Neuronal stem cell (in vitro differentiated cells): ENCODE results near the gene RAB25.
A peak's percentile ranks its signal among the peaks of the same experiment; 100 is the strongest.

Source experiments
- DNase-seq: peaks from one replicate; pipeline ENCODE4 v3.0.0-alpha.2; 2013; ENCODE audit warnings: low spot score
- H2AFZ ChIP-seq: one replicate; pipeline ENCODE4 v1.6.1; 2013; ENCODE audit warnings: mild to moderate bottlenecking, low read length, inconsistent platforms
- H2AK5ac ChIP-seq: 2 replicates; pipeline ENCODE4 v1.6.1; 2013; ENCODE audit warnings: low read depth, mild to moderate bottlenecking, inconsistent platforms, low read length, moderate library complexity, mixed read lengths
- H2BK120ac ChIP-seq: 2 replicates; pipeline ENCODE4 v1.6.1; 2013; ENCODE audit warnings: low read depth, mild to moderate bottlenecking, inconsistent platforms, low read length, moderate library complexity, mixed read lengths
- H2BK12ac ChIP-seq: one replicate; pipeline ENCODE4 v1.6.1; 2013; ENCODE audit warnings: low read length, inconsistent platforms
- H2BK15ac ChIP-seq: 2 replicates; pipeline ENCODE4 v1.6.1; 2013; ENCODE audit warnings: mild to moderate bottlenecking, low read length, inconsistent platforms, mixed read lengths
- H2BK5ac ChIP-seq: one replicate; pipeline ENCODE4 v1.6.1; 2013; ENCODE audit warnings: inconsistent platforms, mild to moderate bottlenecking, low read length, moderate library complexity
- H3K14ac ChIP-seq: one replicate; pipeline ENCODE4 v1.6.1; 2013; ENCODE audit warnings: low read length, inconsistent platforms
- H3K18ac ChIP-seq: 2 replicates; pipeline ENCODE4 v1.6.1; 2013; ENCODE audit warnings: low read length, inconsistent platforms
- H3K23ac ChIP-seq: 2 replicates; pipeline ENCODE4 v1.6.1; 2013; ENCODE audit warnings: low read depth, mild to moderate bottlenecking, mixed read lengths, low read length, inconsistent platforms; ENCODE audit not compliant: poor library complexity
- H3K27ac ChIP-seq: replicated peaks from 3 replicates; pipeline ENCODE4 v1.5.1; 2013; ENCODE audit warnings: low read length, inconsistent platforms
- H3K27me3 ChIP-seq, 3 experiments: 2 replicates each; pipeline ENCODE4 v1.6.1; 2013; ENCODE audit warnings: low read length in 3 of 3, mild to moderate bottlenecking in 2 of 3, inconsistent platforms in 1 of 3, low read depth in 1 of 3, mixed read lengths in 1 of 3, moderate library complexity in 1 of 3; ENCODE audit not compliant: control insufficient read depth in 3 of 3, insufficient read depth in 3 of 3
- H3K36me3 ChIP-seq, 2 donors: replicated peaks in 1 of 2; 2 replicates each; pipeline ENCODE4 v1.6.1; 2013; ENCODE audit warnings: low read length in 2 of 2; ENCODE audit not compliant: control insufficient read depth in 2 of 2, insufficient read depth in 2 of 2
- H3K4ac ChIP-seq: 2 replicates; pipeline ENCODE4 v1.6.1; 2013; ENCODE audit warnings: inconsistent platforms, mild to moderate bottlenecking, low read length, moderate library complexity
- H3K4me1 ChIP-seq, 2 donors: 1 replicate in 1 of 2; 2 replicates in 1 of 2; pipeline ENCODE4 v1.6.1; 2013; ENCODE audit warnings: low read length in 2 of 2, low read depth in 1 of 2; ENCODE audit not compliant: control insufficient read depth in 2 of 2, insufficient read depth in 1 of 2
- H3K4me2 ChIP-seq: one replicate; pipeline ENCODE4 v1.6.1; 2013; ENCODE audit warnings: mild to moderate bottlenecking, low read length, inconsistent platforms; ENCODE audit not compliant: insufficient read depth, poor library complexity, severe bottlenecking
- H3K4me3 ChIP-seq, 2 donors: 2 replicates each; pipeline ENCODE4 v1.5.1; 2013; ENCODE audit warnings: low read length in 2 of 2, mild to moderate bottlenecking in 2 of 2, inconsistent platforms in 1 of 2, moderate library complexity in 1 of 2
- H3K79me1 ChIP-seq: one replicate; pipeline ENCODE4 v1.6.1; 2013; ENCODE audit warnings: low read depth, mild to moderate bottlenecking, inconsistent platforms, low read length, moderate library complexity
- H3K9ac ChIP-seq: one replicate; pipeline ENCODE4 v1.6.1; 2013; ENCODE audit warnings: mild to moderate bottlenecking, low read depth, low read length, inconsistent platforms; ENCODE audit not compliant: poor library complexity
- H3K9me3 ChIP-seq, 2 donors: replicated peaks in 1 of 2; 2 replicates each; pipeline versions ENCODE3 to v1.6.1; 2013; ENCODE audit warnings: low read length in 2 of 2, mild to moderate bottlenecking in 2 of 2, inconsistent platforms in 1 of 2, low read depth in 1 of 2, mixed read lengths in 1 of 2, moderate library complexity in 1 of 2; ENCODE audit not compliant: control insufficient read depth in 2 of 2, insufficient read depth in 1 of 2
- H4K8ac ChIP-seq: one replicate; pipeline ENCODE4 v1.6.1; 2013; ENCODE audit warnings: low read depth, mild to moderate bottlenecking, inconsistent platforms, low read length, moderate library complexity
- H4K91ac ChIP-seq: one replicate; pipeline ENCODE4 v1.6.1; 2013; ENCODE audit warnings: low read length, low read depth, mild to moderate bottlenecking, inconsistent platforms; ENCODE audit not compliant: poor library complexity
- WGBS, 2 donors: extraction: QIAGEN DNeasy Blood & Tissue Kit; methylation state at CpG; one replicate each; pipeline ENCODE4 v1.1.7; 2013; ENCODE audit warnings: missing lambda C conversion rate in 2 of 2, mixed read lengths in 1 of 2; ENCODE audit not compliant: insufficient read length in 2 of 2, insufficient replicate concordance in 1 of 2; ENCODE audit errors: extremely low coverage in 2 of 2; 5-methylcytosine and 5-hydroxymethylcytosine counted together

The RAB25 gene

DNA sequence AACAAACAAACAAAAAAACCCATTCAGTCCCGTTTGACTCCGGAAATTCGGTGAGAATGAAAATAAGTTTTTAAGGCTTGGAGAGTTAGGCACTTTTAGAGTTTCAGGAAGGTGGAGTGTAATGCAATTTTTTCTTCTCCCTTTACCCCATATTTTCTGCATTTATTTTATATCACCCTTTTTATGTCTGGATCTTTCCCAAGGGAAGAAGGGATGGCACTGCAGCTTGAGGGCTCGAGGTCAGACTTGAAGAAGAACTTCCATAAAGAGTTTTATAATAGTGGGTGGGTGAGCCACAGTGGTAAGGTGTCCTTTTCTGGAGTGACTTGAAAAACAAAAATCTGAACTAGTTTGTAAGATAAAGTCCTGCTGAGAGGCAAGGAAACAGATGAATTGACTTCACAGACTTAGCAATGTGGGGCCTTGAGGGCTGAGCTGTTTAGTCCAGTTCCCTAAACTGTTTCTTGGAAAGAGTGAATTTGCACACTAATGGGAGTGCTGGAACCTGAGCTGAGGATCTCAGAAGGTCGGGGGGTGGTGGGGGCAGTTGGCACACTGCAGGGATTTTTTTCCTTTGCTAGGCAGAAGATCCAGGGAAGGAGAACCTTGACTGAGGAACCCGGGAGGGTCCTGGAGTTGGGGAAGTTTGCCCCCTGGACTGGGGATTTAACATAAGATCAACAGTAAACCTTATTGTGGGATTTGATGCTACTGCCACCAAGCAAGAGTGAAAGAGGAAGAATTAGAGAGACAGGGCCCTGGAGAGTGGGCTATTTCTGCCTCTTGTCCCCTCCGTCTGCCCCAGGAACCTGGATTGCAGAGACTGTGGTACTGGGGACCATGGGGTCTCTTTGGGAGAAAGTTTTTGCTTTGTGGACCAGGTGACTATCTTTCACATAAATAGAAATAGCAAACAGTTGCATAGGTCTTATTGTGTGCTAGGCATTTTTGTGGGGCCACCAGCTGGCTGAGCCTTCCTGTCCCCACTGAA lies 23.1 kb downstream of the RAB25 start:
- H3K27ac ChIP-seq, result peak overlapping the region; percentile 59
- no peak overlapping the region for H2BK15ac ChIP-seq
- no peak overlapping the region for H3K14ac ChIP-seq
- peaks cover 2 to 41% of the 10 kb centered on the region in 2 donors for H3K36me3 ChIP-seq
- no peak overlapping the region for H4K91ac ChIP-seq
- H4K8ac ChIP-seq, result no peak overlapping the region
- H3K9me3 ChIP-seq, result no peaks in the 10 kb centered on the region
- no peak overlapping the region for H2AFZ ChIP-seq
- peak overlapping the region; percentile 97 to 99 for H3K4me3 ChIP-seq
- H3K79me1 ChIP-seq, result no peaks in the 10 kb centered on the region
- H3K18ac ChIP-seq, result no peak overlapping the region
- H2AK5ac ChIP-seq, result no peak overlapping the region
- no peak for DNase-seq
- H3K4ac ChIP-seq, result no peak overlapping the region
- no CpG with 5 or more reads among the region's 7 CpGs for WGBS, 2 donors
- no peak overlapping the region for H2BK5ac ChIP-seq
- H3K4me1 ChIP-seq, result peaks cover 20 to 36% of the 10 kb centered on the region in 2 donors
- no peaks in the 10 kb centered on the region for H3K27me3 ChIP-seq
- H3K4me2 ChIP-seq, result peak overlapping the region; percentile 70
- no peak overlapping the region for H2BK12ac ChIP-seq
- H3K23ac ChIP-seq, result no peak overlapping the region
- H2BK120ac ChIP-seq, result no peak overlapping the region
- no peak overlapping the region for H3K9ac ChIP-seq

- H2AFZ ChIP-seq, result no peak overlapping the region
- no peak overlapping the region for H2BK5ac ChIP-seq
- H3K23ac ChIP-seq, result no peak overlapping the region
- peak overlapping the region; percentile 49 for H3K27ac ChIP-seq
- H3K36me3 ChIP-seq, result peaks cover 5 to 52% of the 10 kb centered on the region in 2 donors
- H4K91ac ChIP-seq, result no peak overlapping the region
- H3K27me3 ChIP-seq, result no peaks in the 10 kb centered on the region
- H3K9ac ChIP-seq, result no peak overlapping the region
- no peak overlapping the region for H3K14ac ChIP-seq
- H4K8ac ChIP-seq, result no peak overlapping the region
- no peak overlapping the region for H3K18ac ChIP-seq
- H3K4me3 ChIP-seq, result no peak overlapping the region
- H2AK5ac ChIP-seq, result no peak overlapping the region
- H2BK120ac ChIP-seq, result no peak overlapping the region
- H3K9me3 ChIP-seq, result no peaks in the 10 kb centered on the region
- peaks cover 8% of the 10 kb centered on the region for H3K79me1 ChIP-seq
- H3K4me1 ChIP-seq, result peaks cover 23 to 28% of the 10 kb centered on the region in 2 donors
- no peak overlapping the region for H3K4ac ChIP-seq
- no CpG with 5 or more reads among the region's 1 CpG for WGBS, 2 donors
- no peak overlapping the region for H3K4me2 ChIP-seq
- DNase-seq, result no peak
- H2BK12ac ChIP-seq, result no peak overlapping the region
- no peak overlapping the region for H2BK15ac ChIP-seq
Observed at GRCh38 chr1:156086256-156086662, 25.3 kb downstream of the RAB25 start.

- Histone ChIP-seq H2AK5ac (no peak overlapping the region), H2BK15ac (no peak overlapping the region), H4K91ac (no peak overlapping the region), H3K18ac (peak overlapping the region; percentile 16), H3K9ac (no peak overlapping the region), H3K4ac (no peak overlapping the region), H3K4me3 (no peak overlapping the region), H4K8ac (no peak overlapping the region), H3K27me3 (no peaks in the 10 kb centered on the region), H2BK12ac (no peak overlapping the region), H3K9me3 (no peaks in the 10 kb centered on the region), H3K4me2 (no peak overlapping the region), H2BK120ac (no peak overlapping the region), H2BK5ac (no peak overlapping the region), H3K4me1 (peaks cover 21% of the 10 kb centered on the region in 2 donors), H3K14ac (no peak overlapping the region), H2AFZ (no peak overlapping the region), H3K79me1 (peaks cover 10% of the 10 kb centered on the region), H3K27ac (no peak overlapping the region), H3K23ac (peak overlapping the region; percentile 32), H3K36me3 (peaks cover 18 to 83% of the 10 kb centered on the region in 2 donors)
- DNase-seq, result no peak
- no CpG with 5 or more reads among the region's 6 CpGs for WGBS, 2 donors
Observed at GRCh38 chr1:156089704-156090103, 28.7 kb downstream of the RAB25 start.

DNA sequence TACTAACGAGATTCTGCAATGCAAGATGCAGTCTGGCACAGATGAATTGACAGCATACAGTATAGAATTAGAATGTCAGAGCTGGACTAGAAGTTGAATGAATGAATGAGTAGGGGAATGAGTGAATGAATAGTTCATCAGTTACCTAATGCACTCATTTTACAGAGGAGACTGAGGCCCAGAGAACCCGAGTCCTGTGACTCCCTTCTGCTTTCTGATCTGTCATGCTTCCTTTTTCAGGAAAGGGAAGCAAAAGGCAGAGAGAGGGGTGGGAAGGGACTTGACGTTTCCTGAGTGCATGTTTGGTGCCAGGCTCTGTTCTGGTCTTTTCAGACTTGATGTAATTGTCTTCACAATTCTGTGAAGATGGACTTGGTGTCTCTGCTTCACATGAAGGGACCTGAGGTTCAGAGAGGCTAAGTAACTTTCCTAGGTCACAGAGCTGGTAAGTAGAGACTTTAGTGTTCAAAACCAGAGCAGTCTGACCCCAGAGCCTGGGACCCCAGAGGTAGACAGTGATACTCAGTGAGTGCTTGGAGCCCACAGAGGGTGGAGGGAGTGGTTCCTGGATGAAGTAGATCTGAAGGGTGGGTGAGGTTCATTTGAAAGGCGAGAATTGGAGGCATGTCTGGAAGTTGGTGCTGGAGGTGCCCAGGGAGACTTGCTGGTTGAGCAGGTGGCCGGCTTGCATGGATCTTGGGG lies 29.3 kb downstream of the RAB25 start:
- peaks cover 10% of the 10 kb centered on the region for H3K79me1 ChIP-seq
- H3K27ac ChIP-seq, result no peak overlapping the region
- H3K23ac ChIP-seq, result no peak overlapping the region
- WGBS, 2 donors, result no CpG with 5 or more reads among the region's 5 CpGs
- H2AFZ ChIP-seq, result no peak overlapping the region
- no peak for DNase-seq
- no peak overlapping the region for H2BK120ac ChIP-seq
- no peak overlapping the region for H3K4me3 ChIP-seq
- H3K27me3 ChIP-seq, result no peaks in the 10 kb centered on the region
- H3K36me3 ChIP-seq, result peaks cover 18 to 83% of the 10 kb centered on the region in 2 donors
- no peaks in the 10 kb centered on the region for H3K9me3 ChIP-seq
- no peak overlapping the region for H3K9ac ChIP-seq
- no peak overlapping the region for H2BK5ac ChIP-seq
- no peak overlapping the region for H3K4me2 ChIP-seq
- H4K91ac ChIP-seq, result no peak overlapping the region
- H3K18ac ChIP-seq, result no peak overlapping the region
- peaks cover 15 to 16% of the 10 kb centered on the region in 2 donors for H3K4me1 ChIP-seq
- no peak overlapping the region for H4K8ac ChIP-seq
- no peak overlapping the region for H2BK12ac ChIP-seq
- no peak overlapping the region for H3K14ac ChIP-seq
- H3K4ac ChIP-seq, result no peak overlapping the region
- no peak overlapping the region for H2BK15ac ChIP-seq
- H2AK5ac ChIP-seq, result no peak overlapping the region
